NCI-H2227 treated with DMSO at 0.1 percent for 48 hours (cell line): ENCODE results near the gene CPNE6.
"Not testable (repeated sequence)": the region's sequence is repeated elsewhere in the genome, so short reads cannot be mapped to it uniquely, and the experiment has no call there.

Experiments used
- DNase-seq: peaks from one replicate; lab custom pipeline; 2025; lab: John Stamatoyannopoulos, UW

Gene CPNE6

GRCh38 chr14:24105609-24106239 lies 34.4 kb downstream of the CPNE6 start:
- not testable (repeated sequence) for DNase-seq

GRCh38 chr14:24106672-24107271 lies 35.4 kb downstream of the CPNE6 start:
- no peak for DNase-seq

GRCh38 chr14:24108336-24108874 lies 37.0 kb downstream of the CPNE6 start:
- DNase-seq = no peak

- no peak for DNase-seq
These were observed 38.7 kb downstream of the CPNE6 start for GRCh38 chr14:24110060-24110459.

- no peak for DNase-seq
These were observed 39.2 kb downstream of the CPNE6 start for GRCh38 chr14:24110523-24110922.

- no peak for DNase-seq
These were observed 42.0 kb downstream of the CPNE6 start for GRCh38 chr14:24113379-24113800.

GRCh38 chr14:24113801-24114531 lies 42.6 kb downstream of the CPNE6 start:
- peak; percentile 83 for DNase-seq

GRCh38 chr14:24114532-24115421 lies 43.4 kb downstream of the CPNE6 start, which contains the start of the genes DCAF11 and NRL:
TSS of gene DCAF11 (plus strand) at chr14:24114777. CDS start at chr14:24115595, 818 bp downstream.
TSS of gene NRL (minus strand) at chr14:24114949. CDS start at chr14:24082848, 32,101 bp downstream.
- peak; percentile 98 for DNase-seq

GRCh38 chr14:24115422-24116127 lies 44.2 kb downstream of the CPNE6 start:
- no peak for DNase-seq

GRCh38 chr14:24116128-24116814 lies 44.9 kb downstream of the CPNE6 start:
- no peak for DNase-seq

GRCh38 chr14:24117179-24117578 lies 45.8 kb downstream of the CPNE6 start:
- DNase-seq = no peak

- DNase-seq = no peak
These were observed 48.3 kb downstream of the CPNE6 start for GRCh38 chr14:24119691-24120090.

GRCh38 chr14:24121210-24121609 lies 49.8 kb downstream of the CPNE6 start:
- DNase-seq = no peak

GRCh38 chr14:24122416-24122815 lies 51.1 kb downstream of the CPNE6 start:
- DNase-seq = no peak

GRCh38 chr14:24122898-24123297 lies 51.5 kb downstream of the CPNE6 start:
- DNase-seq = no peak

GRCh38 chr14:24123424-24124417 lies 52.4 kb downstream of the CPNE6 start:
- DNase-seq = no peak

GRCh38 chr14:24126939-24127338 lies 55.6 kb downstream of the CPNE6 start:
- no peak for DNase-seq

GRCh38 chr14:24127673-24128072 lies 56.3 kb downstream of the CPNE6 start:
- DNase-seq = no peak
